ENCODE results near the gene BMP6. TPM values are rescaled to one million over a fixed set of nuclear protein-coding genes. Genes with fewer than 3 reads are reported as not detected.

The BMP6 gene
- polyA plus RNA-seq, 3 donors, result not detected

DNA sequence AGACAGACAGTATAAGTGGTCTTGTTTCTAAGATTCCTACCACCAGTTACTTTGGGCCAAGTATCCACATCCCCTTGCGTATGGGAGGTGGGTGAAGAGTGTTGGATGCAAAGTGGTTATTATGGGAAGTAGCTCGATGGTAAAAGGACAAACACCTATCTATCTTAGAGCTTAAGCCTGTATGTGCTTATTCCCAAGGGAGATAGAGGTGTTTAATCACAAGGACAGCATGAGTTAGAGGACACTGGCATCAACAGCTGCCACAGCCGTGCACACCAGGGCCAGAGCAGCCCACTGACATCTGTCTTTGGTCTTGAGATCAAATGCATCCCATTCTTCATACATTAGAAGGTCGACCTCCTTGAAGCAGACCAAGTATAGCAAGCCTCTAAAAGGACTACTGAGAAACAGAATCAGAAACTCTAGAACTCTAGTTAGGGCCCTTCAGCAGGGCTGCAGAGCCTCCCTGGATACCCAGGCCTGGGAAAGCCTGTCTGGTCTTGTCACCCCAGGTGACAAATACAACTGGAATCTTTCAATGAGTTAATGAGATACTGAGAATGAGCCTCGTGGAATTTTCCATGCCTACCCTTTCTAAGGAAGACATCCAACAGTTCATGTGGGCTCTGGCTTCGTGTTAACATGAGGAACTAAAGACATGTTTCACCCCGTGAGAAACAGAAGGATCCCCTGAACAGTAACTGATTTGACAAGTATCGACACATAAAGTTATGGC is 156.0 kb downstream of the BMP6 start:
- Histone ChIP-seq H3K4me1 (ENCODE audit: control insufficient read depth in 1 of 2, insufficient read depth in 2 of 2, low read length in 2 of 2) (no peaks in the 10 kb centered on the region), H3K27ac (ENCODE audit: low read depth in 1 of 2, low read length in 2 of 2) (no peak overlapping the region), H2AFZ (ENCODE audit: insufficient read depth, low read depth, low read length, poor library complexity, severe bottlenecking) (no peak overlapping the region), H3K9ac (ENCODE audit: insufficient read depth, low read length, poor library complexity, severe bottlenecking) (no peak overlapping the region), H3K27me3 (ENCODE audit: control insufficient read depth in 2 of 2, insufficient read depth in 2 of 2, low read length in 2 of 2) (no peaks in the 10 kb centered on the region), H3K9me3 (replicated peaks in 1 of 2; ENCODE audit: control insufficient read depth in 1 of 2, insufficient read depth in 1 of 2, low read length in 2 of 2) (no peaks in the 10 kb centered on the region), H3K36me3 (replicated peaks in 1 of 2; ENCODE audit: control insufficient read depth in 1 of 2, insufficient read depth in 2 of 2, low read length in 2 of 2) (peaks cover 65 to 75% of the 10 kb centered on the region in 2 donors), H3K4me3 (replicated peaks in 1 of 3; ENCODE audit: low read depth in 2 of 3, low read length in 3 of 3) (no peak overlapping the region), H3K79me2 (ENCODE audit: insufficient read depth, low read length) (no peaks in the 10 kb centered on the region), H3K4me2 (replicated peaks; ENCODE audit: extremely low read depth, low read length, poor library complexity, severe bottlenecking) (no peak overlapping the region), H4K20me1 (ENCODE audit: insufficient read depth, low read length) (no peaks in the 10 kb centered on the region)
- intact Hi-C loops (cut with micrococcal nuclease), result no loop called here
- Mint-ChIP-seq H3K9me3 (no peaks in the 10 kb centered on the region), H3K36me3 (peaks cover 61 to 64% of the 10 kb centered on the region in 2 donors), H3K27ac (peak overlapping the region in 2 of 7 donors; percentile 48 to 61), H3K4me1 (no peaks in the 10 kb centered on the region), H3K4me3 (no peak overlapping the region), H3K27me3 (ENCODE audit: low read depth in 3 of 3) (no peaks in the 10 kb centered on the region)
- DNase-seq, result no peak
- TF ChIP-seq, protein P1, sequence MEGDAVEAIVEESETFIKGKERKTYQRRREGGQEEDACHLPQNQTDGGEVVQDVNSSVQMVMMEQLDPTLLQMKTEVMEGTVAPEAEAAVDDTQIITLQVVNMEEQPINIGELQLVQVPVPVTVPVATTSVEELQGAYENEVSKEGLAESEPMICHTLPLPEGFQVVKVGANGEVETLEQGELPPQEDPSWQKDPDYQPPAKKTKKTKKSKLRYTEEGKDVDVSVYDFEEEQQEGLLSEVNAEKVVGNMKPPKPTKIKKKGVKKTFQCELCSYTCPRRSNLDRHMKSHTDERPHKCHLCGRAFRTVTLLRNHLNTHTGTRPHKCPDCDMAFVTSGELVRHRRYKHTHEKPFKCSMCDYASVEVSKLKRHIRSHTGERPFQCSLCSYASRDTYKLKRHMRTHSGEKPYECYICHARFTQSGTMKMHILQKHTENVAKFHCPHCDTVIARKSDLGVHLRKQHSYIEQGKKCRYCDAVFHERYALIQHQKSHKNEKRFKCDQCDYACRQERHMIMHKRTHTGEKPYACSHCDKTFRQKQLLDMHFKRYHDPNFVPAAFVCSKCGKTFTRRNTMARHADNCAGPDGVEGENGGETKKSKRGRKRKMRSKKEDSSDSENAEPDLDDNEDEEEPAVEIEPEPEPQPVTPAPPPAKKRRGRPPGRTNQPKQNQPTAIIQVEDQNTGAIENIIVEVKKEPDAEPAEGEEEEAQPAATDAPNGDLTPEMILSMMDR (IDR thresholded peaks at IDR 0.05), result no peak
- WGBS (ENCODE audit: insufficient coverage), result 96% methylated on average over 3 of the region's 8 CpGs

GRCh38 chr6:7882505-7883257 is 156.8 kb downstream of the BMP6 start:
- H3K4me3 Mint-ChIP-seq, result no peak overlapping the region
- H3K27ac Mint-ChIP-seq, result peak overlapping the region in 1 of 7 donors; percentile 48
- TF ChIP-seq, protein P1 (IDR thresholded peaks at IDR 0.05), result no peak
- Histone ChIP-seq H3K27ac (ENCODE audit: low read depth in 1 of 2, low read length in 2 of 2) (no peak overlapping the region), H3K4me2 (replicated peaks; ENCODE audit: extremely low read depth, low read length, poor library complexity, severe bottlenecking) (no peak overlapping the region), H3K79me2 (ENCODE audit: insufficient read depth, low read length) (no peaks in the 10 kb centered on the region), H3K9ac (ENCODE audit: insufficient read depth, low read length, poor library complexity, severe bottlenecking) (no peak overlapping the region), H3K4me3 (replicated peaks in 1 of 3; ENCODE audit: low read depth in 2 of 3, low read length in 3 of 3) (no peak overlapping the region), H3K27me3 (ENCODE audit: control insufficient read depth in 2 of 2, insufficient read depth in 2 of 2, low read length in 2 of 2) (no peaks in the 10 kb centered on the region), H3K9me3 (replicated peaks in 1 of 2; ENCODE audit: control insufficient read depth in 1 of 2, insufficient read depth in 1 of 2, low read length in 2 of 2) (no peaks in the 10 kb centered on the region), H3K4me1 (ENCODE audit: control insufficient read depth in 1 of 2, insufficient read depth in 2 of 2, low read length in 2 of 2) (no peaks in the 10 kb centered on the region), H3K36me3 (replicated peaks in 1 of 2; ENCODE audit: control insufficient read depth in 1 of 2, insufficient read depth in 2 of 2, low read length in 2 of 2) (peaks cover 72 to 83% of the 10 kb centered on the region in 2 donors), H2AFZ (ENCODE audit: insufficient read depth, low read depth, low read length, poor library complexity, severe bottlenecking) (no peak overlapping the region), H4K20me1 (ENCODE audit: insufficient read depth, low read length) (no peaks in the 10 kb centered on the region)
- no peak for DNase-seq
- H3K9me3 Mint-ChIP-seq, result no peaks in the 10 kb centered on the region
- H3K36me3 Mint-ChIP-seq, result peaks cover 69 to 71% of the 10 kb centered on the region in 2 donors
- intact Hi-C loops (cut with micrococcal nuclease), result no loop called here
- WGBS (ENCODE audit: insufficient coverage), result 99% methylated on average over 16 of the region's 19 CpGs
- no peaks in the 10 kb centered on the region for H3K4me1 Mint-ChIP-seq
- H3K27me3 Mint-ChIP-seq (ENCODE audit: low read depth in 3 of 3), result no peaks in the 10 kb centered on the region

All from CD14-positive monocyte (primary cell).